Activated T-cell treated with anti-CD3 and anti-CD28 coated beads for 1 hour (primary cell): ENCODE measurements around the gene DPT.

Source experiments
- DNase-seq: peaks from one replicate; pipeline ENCODE4 v3.0.0-alpha.2; 2020; ENCODE audit warnings: low read depth

DPT gene

GRCh38 chr1:168735974-168736373 lies 7.0 kb upstream of the DPT start:
- DNase-seq: no peak

GRCh38 chr1:168734946-168735345 lies 5.9 kb upstream of the DPT start:
- no peak for DNase-seq

- DNase-seq: no peak
Measured at GRCh38 chr1:168734271-168734670, 5.3 kb upstream of the DPT start.

- no peak for DNase-seq
Measured at GRCh38 chr1:168733241-168733640, 4.2 kb upstream of the DPT start.

- DNase-seq: no peak
Measured at GRCh38 chr1:168732736-168733135, 3.7 kb upstream of the DPT start.

- DNase-seq: no peak
Measured at GRCh38 chr1:168731244-168731953, 2.4 kb upstream of the DPT start.

GRCh38 chr1:168729405-168729802 lies 398 bp upstream of the DPT start:
- no peak for DNase-seq

- DNase-seq: no peak
Measured at GRCh38 chr1:168726719-168727118, 2.3 kb downstream of the DPT start.

- no peak for DNase-seq
Measured at GRCh38 chr1:168726281-168726680, 2.7 kb downstream of the DPT start.

- DNase-seq: no peak
Measured at GRCh38 chr1:168725831-168726230, 3.2 kb downstream of the DPT start.

- no peak for DNase-seq
Measured at GRCh38 chr1:168725060-168725459, 3.9 kb downstream of the DPT start.

- no peak for DNase-seq
Measured at GRCh38 chr1:168723000-168723399, 6.0 kb downstream of the DPT start.

GRCh38 chr1:168720839-168721238 lies 8.2 kb downstream of the DPT start:
- DNase-seq: no peak

GRCh38 chr1:168719306-168720111 lies 9.5 kb downstream of the DPT start:
- no peak for DNase-seq

- DNase-seq: no peak
Measured at GRCh38 chr1:168717906-168718891, 10.8 kb downstream of the DPT start.

- DNase-seq: no peak
Measured at GRCh38 chr1:168714012-168714411, 15.0 kb downstream of the DPT start.

- DNase-seq: no peak
Measured at GRCh38 chr1:168709405-168710363, 19.3 kb downstream of the DPT start.

- no peak for DNase-seq
Measured at GRCh38 chr1:168708698-168709404, 20.2 kb downstream of the DPT start.

GRCh38 chr1:168706391-168706992 lies 22.5 kb downstream of the DPT start:
- no peak for DNase-seq
